ENCODE results near the gene MYL4.
A peak's percentile ranks its signal among the peaks of the same experiment; 100 is the strongest.
"Not testable (repeated sequence)": the region's sequence is repeated elsewhere in the genome, so short reads cannot be mapped to it uniquely, and the experiment has no call there.

The MYL4 gene

GRCh38 chr17:47221154-47221553, 12.0 kb downstream of the MYL4 start:
- DNase-seq (ENCODE audit: low spot score) = no peak

- no peak for DNase-seq (ENCODE audit: low spot score)
These were observed 12.9 kb downstream of the MYL4 start for GRCh38 chr17:47222047-47222446.

- DNase-seq (ENCODE audit: low spot score) = no peak
These were observed 13.9 kb downstream of the MYL4 start for GRCh38 chr17:47223007-47223406.

DNA sequence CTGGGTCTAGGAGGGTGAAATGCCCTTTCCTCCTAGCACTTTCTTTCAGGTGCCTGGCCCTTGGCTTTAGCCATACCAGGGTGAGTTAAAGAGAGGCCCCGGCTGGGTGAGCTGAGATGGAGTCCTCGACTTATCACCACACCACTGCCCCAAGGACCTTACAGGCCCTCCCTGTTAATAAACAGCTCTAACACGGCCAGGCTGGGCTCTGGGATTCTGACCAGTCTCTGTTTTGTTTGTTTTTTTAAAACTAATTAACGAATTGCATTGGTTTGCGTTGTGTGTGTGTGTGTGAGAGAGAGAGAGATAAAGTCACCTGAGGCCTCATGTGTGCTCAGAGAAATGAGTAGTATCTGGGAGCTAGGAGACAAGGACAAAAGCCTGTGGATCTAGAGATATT, 14.3 kb downstream of the MYL4 start:
- DNase-seq (ENCODE audit: low spot score) = no peak

GRCh38 chr17:47224077-47224476, 14.9 kb downstream of the MYL4 start:
- not testable (repeated sequence) for DNase-seq (ENCODE audit: low spot score)

GRCh38 chr17:47224966-47225365, 15.8 kb downstream of the MYL4 start:
- DNase-seq (ENCODE audit: low spot score) = no peak

- no peak for DNase-seq (ENCODE audit: low spot score)
These were observed 16.3 kb downstream of the MYL4 start for GRCh38 chr17:47225436-47225858.

GRCh38 chr17:47225911-47226688, 17.0 kb downstream of the MYL4 start:
- DNase-seq (ENCODE audit: low spot score) = no peak

DNA sequence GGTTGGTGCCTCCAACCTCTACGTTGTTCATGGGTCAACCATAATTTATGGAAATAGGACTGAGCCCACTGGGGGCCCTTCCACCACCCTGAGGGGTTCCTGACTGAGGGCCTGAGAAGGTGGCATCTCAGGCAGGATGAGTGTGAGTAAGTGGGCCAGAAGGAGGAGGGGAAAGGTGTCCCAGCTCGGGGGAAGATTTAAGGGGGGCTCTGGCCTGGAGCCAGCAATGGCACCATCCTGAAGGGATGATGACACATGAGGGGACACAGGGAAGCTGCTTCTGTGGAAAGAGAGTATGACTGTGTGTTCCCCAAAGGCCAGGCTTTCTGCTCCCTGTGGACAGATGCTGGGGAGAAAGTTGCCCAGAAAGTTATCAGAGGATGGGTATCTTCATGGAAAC, 18.7 kb downstream of the MYL4 start:
- DNase-seq (ENCODE audit: low spot score) = no peak

- DNase-seq (ENCODE audit: low spot score) = peak; percentile 70
These were observed 20.6 kb downstream of the MYL4 start for GRCh38 chr17:47229535-47230443.

- DNase-seq (ENCODE audit: low spot score) = no peak
These were observed 21.7 kb downstream of the MYL4 start for GRCh38 chr17:47230864-47231263.

DNA sequence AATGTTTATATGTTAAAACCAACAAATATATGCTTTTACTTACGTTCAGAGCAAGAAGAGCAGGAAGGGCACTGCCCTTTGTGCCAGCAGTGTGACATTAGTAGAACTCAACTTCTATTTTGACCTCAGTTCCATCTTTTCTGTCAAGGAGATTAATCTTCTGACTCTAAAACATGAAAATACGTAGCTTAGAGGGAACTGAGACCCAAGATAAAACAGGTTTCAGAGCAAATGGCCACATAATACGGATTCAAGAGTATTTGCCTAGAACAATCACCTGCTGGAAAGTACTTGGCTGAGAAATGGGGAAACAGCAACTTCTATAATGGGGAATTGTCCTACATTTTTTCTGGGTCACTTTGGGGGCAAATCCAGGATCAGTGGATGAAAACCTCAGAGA, 22.2 kb downstream of the MYL4 start:
- no peak for DNase-seq (ENCODE audit: low spot score)

GRCh38 chr17:47231866-47232265, 22.7 kb downstream of the MYL4 start:
- DNase-seq (ENCODE audit: low spot score) = no peak

DNA sequence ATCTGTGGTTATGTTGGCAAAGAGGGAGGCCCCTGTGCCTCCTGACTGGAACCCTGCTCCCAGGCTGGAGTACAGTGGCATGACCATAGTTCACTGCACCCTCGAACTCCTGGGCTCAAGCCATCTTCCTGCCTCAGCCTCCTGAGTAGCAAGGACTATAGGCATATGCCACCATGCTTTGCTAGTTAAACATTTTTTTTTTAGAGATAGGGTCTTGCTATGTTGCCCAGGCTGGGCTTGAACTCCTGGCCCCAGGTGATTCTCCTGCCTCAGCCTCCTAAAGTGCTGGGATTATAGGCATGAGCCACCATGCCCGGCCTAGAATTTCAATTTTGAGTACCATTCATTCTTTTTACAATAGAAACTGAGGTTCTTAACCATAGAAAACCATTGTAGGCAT, 23.3 kb downstream of the MYL4 start:
- no peak for DNase-seq (ENCODE audit: low spot score)

DNA sequence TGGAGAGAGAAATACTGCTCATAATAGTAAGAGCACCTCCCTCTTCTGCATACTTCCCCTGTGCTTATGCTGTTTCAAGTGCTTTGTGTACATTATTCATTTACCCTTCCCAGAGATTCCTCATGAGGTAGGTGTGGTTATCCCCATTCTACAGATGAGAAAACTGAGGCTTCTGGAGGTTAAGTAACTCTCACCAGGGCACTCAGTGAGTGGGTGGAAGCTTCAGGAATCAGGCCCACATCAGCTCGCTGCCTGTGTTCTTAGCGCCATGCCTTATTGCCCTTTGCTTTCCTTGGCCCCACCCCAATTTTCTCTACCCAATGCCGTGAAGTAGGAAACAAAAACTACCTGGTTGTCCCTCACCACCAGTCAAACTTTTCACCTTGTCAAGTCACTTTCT, 26.4 kb downstream of the MYL4 start:
- DNase-seq (ENCODE audit: low spot score) = no peak

DNA sequence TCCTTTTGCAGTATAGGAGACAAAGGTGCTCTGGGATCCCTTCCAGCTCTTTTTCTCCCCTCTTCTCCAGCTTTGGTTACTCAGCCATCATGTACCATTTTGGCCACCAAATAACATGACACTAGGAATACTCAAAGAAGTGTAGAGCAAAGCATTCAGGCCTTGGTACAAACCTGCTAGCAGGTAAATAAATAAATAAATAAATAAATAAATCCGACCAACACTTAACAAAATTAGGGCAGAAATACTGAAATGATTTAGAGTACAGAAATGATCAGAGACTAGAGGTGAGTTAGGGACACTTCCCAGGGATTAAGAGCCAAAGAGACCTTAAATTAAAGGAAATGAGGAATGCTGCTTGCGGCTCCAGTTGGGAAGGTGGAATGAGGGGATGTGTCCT, 26.8 kb downstream of the MYL4 start:
- no peak for DNase-seq (ENCODE audit: low spot score)

GRCh38 chr17:47237841-47238240, 28.7 kb downstream of the MYL4 start:
- no peak for DNase-seq (ENCODE audit: low spot score)

DNA sequence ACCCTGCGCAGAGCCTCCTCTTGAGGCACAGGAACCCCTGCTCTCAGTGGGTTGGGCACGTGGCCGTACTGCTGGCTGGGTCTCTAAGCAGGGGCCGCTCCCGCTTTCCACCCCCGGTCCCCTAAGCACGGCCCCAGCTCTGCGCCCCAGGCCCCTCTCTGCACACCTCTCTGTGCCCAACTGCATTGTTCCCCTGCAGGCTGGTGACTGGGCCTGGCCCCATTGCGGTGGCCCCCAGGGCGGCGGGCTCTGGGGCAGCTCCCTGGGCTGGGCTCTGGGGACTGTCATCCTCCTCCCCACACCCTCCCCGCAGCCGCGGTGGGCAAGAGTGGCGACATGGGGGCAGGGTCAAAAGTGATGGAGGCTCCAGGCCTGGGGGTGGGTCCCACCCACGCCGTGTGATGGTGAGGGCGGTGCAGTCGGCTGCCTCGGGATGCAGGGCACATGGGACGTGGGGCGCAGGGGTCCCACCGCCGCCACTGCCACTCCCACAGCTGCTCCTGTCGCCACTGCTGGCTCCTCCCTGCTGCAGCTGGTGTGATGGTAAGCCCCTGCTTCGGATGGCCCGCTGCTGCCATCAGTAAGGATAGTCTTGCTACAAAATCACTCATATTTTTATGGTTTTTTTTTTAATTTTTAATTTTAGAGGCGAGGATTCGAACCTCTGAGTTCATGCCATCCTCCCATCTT, 29.3 kb downstream of the MYL4 start:
- no peak for DNase-seq (ENCODE audit: low spot score)

DNA sequence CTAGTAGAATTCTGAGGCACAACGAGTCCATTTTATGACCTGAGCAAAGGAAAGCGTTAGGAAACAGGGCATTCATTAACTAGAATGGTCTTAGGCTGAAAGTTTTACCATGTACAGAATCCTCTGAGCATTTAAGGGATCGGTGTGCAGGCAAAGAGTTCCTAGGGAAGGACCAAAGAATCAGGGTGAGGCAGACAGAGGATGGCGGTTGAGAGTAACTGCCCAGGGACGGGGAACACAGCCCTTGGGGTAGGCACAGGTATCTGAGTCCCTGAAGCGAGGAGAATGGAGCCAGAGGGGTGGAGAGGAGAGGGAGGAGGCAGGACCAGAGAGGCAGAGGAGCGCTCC, 30.4 kb downstream of the MYL4 start:
- no peak for DNase-seq (ENCODE audit: low spot score)

DNA sequence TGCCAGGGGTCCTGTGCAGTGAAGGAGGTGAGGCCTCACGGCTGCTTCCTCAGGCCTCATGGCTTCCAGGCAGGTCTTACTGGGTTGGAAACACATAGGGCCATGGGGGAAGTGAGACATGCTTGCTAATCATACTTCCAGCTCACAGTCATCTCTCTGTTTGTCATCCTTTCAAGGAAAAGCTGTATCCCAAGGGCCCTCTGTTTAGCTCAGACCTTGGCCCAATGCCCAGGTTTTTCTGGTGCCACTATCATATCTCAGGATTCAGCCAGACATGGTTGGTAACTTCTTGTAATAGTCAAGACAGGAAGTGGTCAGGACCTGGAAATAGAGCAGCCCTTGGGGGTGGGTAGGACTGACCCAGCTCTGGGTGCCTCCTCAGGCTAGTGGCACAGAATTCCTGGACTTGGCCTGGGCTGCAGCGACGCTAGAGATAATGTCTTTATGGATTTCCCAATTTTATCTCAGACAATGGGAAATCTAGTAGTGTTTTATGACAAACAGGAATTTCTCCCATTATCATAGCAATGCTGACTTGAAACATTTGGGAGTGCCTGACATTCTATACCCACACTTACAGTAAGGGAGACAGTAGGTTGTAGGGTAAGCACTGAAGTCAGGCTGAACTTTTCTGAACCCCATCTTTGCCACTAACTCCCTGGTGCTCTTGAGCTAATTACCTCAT, 31.0 kb downstream of the MYL4 start:
- no peak for DNase-seq (ENCODE audit: low spot score)

DNA sequence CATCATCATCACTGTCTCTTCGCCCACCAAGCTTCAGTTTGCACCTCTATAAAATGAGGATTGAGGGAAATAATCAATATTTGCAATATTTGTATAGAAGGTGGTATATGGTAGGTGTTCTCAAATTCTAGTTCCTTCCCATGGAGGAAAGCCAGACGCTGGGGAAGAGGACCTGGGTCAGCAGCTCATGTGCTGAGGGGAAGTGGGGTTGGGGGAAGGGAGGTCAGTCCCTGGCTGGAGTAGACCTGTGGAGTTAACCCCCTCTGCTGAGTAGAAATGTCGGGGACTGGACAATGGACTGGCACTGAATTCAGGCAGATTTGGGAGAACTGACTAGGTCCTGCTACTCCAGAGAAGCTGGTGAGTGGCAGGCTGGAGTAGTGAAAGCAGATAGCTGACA, 31.7 kb downstream of the MYL4 start:
- DNase-seq (ENCODE audit: low spot score) = no peak

DNA sequence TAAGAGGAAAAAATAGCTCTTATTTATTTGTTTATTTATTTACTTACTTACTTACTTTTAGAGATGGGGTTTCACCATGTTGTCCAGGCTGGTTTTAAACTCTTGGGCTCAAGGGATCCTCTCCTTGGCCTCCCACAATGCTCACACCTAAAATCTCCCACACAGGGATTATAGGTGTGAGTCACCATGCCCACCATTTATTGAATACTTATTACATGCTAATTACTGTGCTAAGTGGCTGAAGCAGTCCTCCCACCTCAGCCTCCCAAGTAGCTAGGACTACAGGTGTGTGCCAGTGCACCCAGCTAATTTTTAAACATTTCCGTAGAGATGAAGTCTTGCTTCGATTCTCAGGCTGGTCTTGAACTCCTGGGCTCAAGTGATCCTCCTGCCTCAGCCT, 33.5 kb downstream of the MYL4 start:
- no peak for DNase-seq (ENCODE audit: low spot score)

Data from CD4-positive, alpha-beta T cell treated with Interleukin-15 for 4 hours (primary cell).